GM12878 (cell line): ENCODE measurements around the gene NUP50. TPM values are rescaled to one million over a fixed set of nuclear protein-coding genes. Genes with fewer than 3 reads are reported as not detected.

Experiments used
- ATAC-seq: fragments of 200-7000 bp; cut with Tn5 transposase; 3 replicates; pipeline ENCODE4 v1.9.1; 2020; ENCODE audit warnings: mild to moderate bottlenecking, moderate library complexity
- BruUV-seq: library from RNA; stranded (reverse); fragments of 400-500 nt; replicated peaks from 2 replicates; lab custom pipeline; 2021; lab: Mats Ljungman, UMichigan
- CTCF ChIA-PET: fragments of 300-600 bp; sonication (Branson Sonifier 250); formaldehyde crosslinking; extraction: SDS; loops from one replicate; lab custom pipeline; 2021; ENCODE audit warnings: inconsistent platforms; lab: Yijun Ruan, JAX
- POLR2A ChIA-PET: fragments of 350-600 bp; formaldehyde crosslinking; extraction: SDS; loops from one replicate; lab custom pipeline; 2021; ENCODE audit warnings: inconsistent platforms; lab: Charles Lee
- RAD21 ChIA-PET: fragments of 300-600 bp; sonication (Branson Sonifier 250); formaldehyde crosslinking; loops from one replicate; lab custom pipeline; 2023; ENCODE audit warnings: antibody characterized with exemption; ENCODE audit not compliant: unreplicated experiment; lab: Charles Lee
- SMC1A ChIA-PET: fragments of 300-600 bp; sonication (Branson Sonifier 250); formaldehyde crosslinking; loops from one replicate; lab custom pipeline; 2023; ENCODE audit not compliant: unreplicated experiment, uncharacterized antibody; lab: Charles Lee
- DNase-seq: peaks from one replicate; pipeline ENCODE4 v3.0.0-alpha.2; 2011; ENCODE audit warnings: low read depth, low spot score
- FAIRE-seq: peaks from 3 replicates; lab custom pipeline; 2011; peaks lifted over from hg19 to GRCh38; lab: Jason Lieb, UNC
- H2AFZ ChIP-seq: 2 replicates; pipeline ENCODE4 v1.6.0; 2011; ENCODE audit warnings: low read depth, low read length, control low read depth; ENCODE audit not compliant: control insufficient read depth
- H3K27ac ChIP-seq: 2 replicates; pipeline ENCODE4 v1.5.1; 2011; ENCODE audit warnings: control low read depth; ENCODE audit not compliant: control insufficient read depth, insufficient read depth
- H3K27me3 ChIP-seq, 2 experiments: replicated peaks in 1 of 2; 2 replicates each; pipeline versions ENCODE4 v1.6.0 to v1.6.1; 2011; ENCODE audit warnings: low read length in 1 of 2; ENCODE audit not compliant: control insufficient read depth in 2 of 2, insufficient read depth in 2 of 2
- H3K36me3 ChIP-seq, 2 experiments: 2 replicates each; pipeline ENCODE4 v1.5.1; 2011; ENCODE audit warnings: low read length in 1 of 2; ENCODE audit not compliant: control insufficient read depth in 2 of 2, insufficient read depth in 2 of 2
- H3K4me1 ChIP-seq: 2 replicates; pipeline ENCODE4 v1.6.1; 2011; ENCODE audit warnings: mild to moderate bottlenecking, low read length, moderate library complexity, mixed read lengths; ENCODE audit not compliant: control insufficient read depth, insufficient read depth
- H3K4me2 ChIP-seq: 2 replicates; pipeline ENCODE4 v1.6.0; 2011; ENCODE audit warnings: control low read depth; ENCODE audit not compliant: control insufficient read depth, insufficient read depth
- H3K4me3 ChIP-seq: fragments of 200-600 bp; sonication (generic); 2 replicates; pipeline ENCODE4 v1.5.1; 2016
- H3K79me2 ChIP-seq: 2 replicates; pipeline ENCODE4 v1.6.0; 2011; ENCODE audit warnings: low read length; ENCODE audit not compliant: control insufficient read depth, insufficient read depth
- H3K9ac ChIP-seq: 2 replicates; pipeline ENCODE4 v1.8.0; 2011; ENCODE audit warnings: low read length, control low read depth, mixed read lengths; ENCODE audit not compliant: control insufficient read depth, insufficient read depth
- H3K9me3 ChIP-seq: replicated peaks from 3 replicates; pipeline ENCODE4 v1.5.1; 2011; ENCODE audit warnings: mild to moderate bottlenecking, low read length; ENCODE audit not compliant: control insufficient read depth, insufficient read depth
- H4K20me1 ChIP-seq: 2 replicates; pipeline ENCODE4 v1.6.0; 2011; ENCODE audit not compliant: control insufficient read depth, insufficient read depth
- BCL11A ChIP-seq: IDR thresholded peaks from 2 replicates; pipeline ENCODE4 v1.6.1; 2011; ENCODE audit warnings: low read depth, low read length
- BMI1 ChIP-seq: fragments of 450-650 bp; IDR thresholded peaks from 2 replicates; pipeline ENCODE4 v1.6.1; 2016; ENCODE audit warnings: mild to moderate bottlenecking, moderate library complexity, borderline replicate concordance
- DPF2 ChIP-seq: fragments of 450-650 bp; IDR thresholded peaks from 2 replicates; pipeline ENCODE4 v1.6.1; 2017; ENCODE audit warnings: mild to moderate bottlenecking
- HCFC1 ChIP-seq: fragments of 150-350 bp; IDR thresholded peaks from 2 replicates; pipeline ENCODE4 v1.6.1; 2014; ENCODE audit warnings: low read length
- HDAC2 ChIP-seq: fragments of 200-600 bp; sonication (generic); IDR thresholded peaks from 2 replicates; pipeline ENCODE4 v1.6.1; 2017
- IRF3 ChIP-seq: fragments of 450-650 bp; IDR thresholded peaks from 2 replicates; pipeline ENCODE4 v1.6.1; 2014; ENCODE audit warnings: mild to moderate bottlenecking
- JUND ChIP-seq: IDR thresholded peaks from 2 replicates; pipeline ENCODE4 v1.6.1; 2012; ENCODE audit warnings: low read depth, mild to moderate bottlenecking, low read length, improper control_type of control experiment, moderate library complexity
- MLLT1 ChIP-seq: fragments of 450-650 bp; IDR thresholded peaks from 2 replicates; pipeline ENCODE4 v1.6.1; 2016; ENCODE audit warnings: mild to moderate bottlenecking
- NR2C2 ChIP-seq: IDR thresholded peaks from 2 replicates; pipeline ENCODE4 v1.6.1; 2011; ENCODE audit warnings: borderline replicate concordance, low read depth; ENCODE audit not compliant: control insufficient read depth, insufficient read length
- PKNOX1 ChIP-seq: fragments of 450-650 bp; IDR thresholded peaks from 2 replicates; pipeline ENCODE4 v1.6.1; 2016; ENCODE audit warnings: mild to moderate bottlenecking
- PML ChIP-seq: IDR thresholded peaks from 2 replicates; pipeline ENCODE4 v1.6.1; 2012; ENCODE audit warnings: low read length, inconsistent platforms
- POU2F2 ChIP-seq: IDR thresholded peaks from 3 replicates; pipeline ENCODE4 v1.6.1; 2011; ENCODE audit warnings: low read depth, mild to moderate bottlenecking, low read length, borderline replicate concordance
- RAD51 ChIP-seq: fragments of 450-650 bp; IDR thresholded peaks from 2 replicates; pipeline ENCODE4 v1.6.1; 2016; ENCODE audit warnings: moderate library complexity, mild to moderate bottlenecking, inconsistent platforms
- SMARCA5 ChIP-seq: fragments of 450-650 bp; IDR thresholded peaks from 2 replicates; pipeline ENCODE4 v1.6.1; 2017; ENCODE audit warnings: mild to moderate bottlenecking
- STAT3 ChIP-seq: IDR thresholded peaks from 2 replicates; pipeline ENCODE4 v1.6.1; 2011; ENCODE audit warnings: low read depth, low read length, improper control_type of control experiment
- TARDBP ChIP-seq: IDR thresholded peaks from 2 replicates; pipeline ENCODE4 v1.6.1; 2016; ENCODE audit warnings: borderline replicate concordance
- WRNIP1 ChIP-seq: IDR thresholded peaks from 2 replicates; pipeline ENCODE4 v1.6.1; 2011; ENCODE audit warnings: low read depth, low read length, improper control_type of control experiment, borderline replicate concordance
- YY1 ChIP-seq: IDR thresholded peaks from 2 replicates; pipeline ENCODE4 v1.6.1; 2011; ENCODE audit warnings: low read depth, mild to moderate bottlenecking, low read length
- ZNF622 ChIP-seq: fragments of 450-650 bp; IDR thresholded peaks from 2 replicates; pipeline ENCODE4 v1.6.1; 2017; ENCODE audit warnings: mild to moderate bottlenecking, inconsistent platforms
- WGBS: methylation state at CpG from one replicate; pipeline ENCODE4 v1.1.6; 2016; ENCODE audit warnings: low lambda C conversion rate; ENCODE audit not compliant: insufficient replicate concordance, insufficient coverage; ENCODE audit errors: missing lambda C conversion rate; 5-methylcytosine and 5-hydroxymethylcytosine counted together
- in situ Hi-C: fragments of 300-500 bp; cut with MboI; formaldehyde crosslinking; loops from 9 replicates; pipeline ENCODE4 v1.14.3; 2018; ENCODE audit warnings: mixed read lengths
- intact Hi-C: fragments of 100-400 bp; cut with micrococcal nuclease; formaldehyde crosslinking; loops from one replicate; pipeline ENCODE4 v1.14.2; 2022; ENCODE audit not compliant: unreplicated experiment
- polyA plus RNA-seq, 11 experiments: library from polyadenylated mRNA; depleted of rRNA in 4 of 11; unstranded in 6 of 11; stranded (reverse) in 5 of 11; fragments of >200 nt; fragmentation: Nextera tagmentation in 4 of 11; fragmentation: Illumina TruSeq in 1 of 11; extraction: Ambion mirVana in 4 of 11; extraction: Trizol in 1 of 11; gene quantifications; 1 replicate in 1 of 11; 2 replicates in 10 of 11; pipeline versions ENCODE4 v1.2.1 to v1.2.3, GENCODE V29; 2011 to 2016; ENCODE audit warnings: inconsistent platforms in 2 of 11, missing spikeins in 2 of 11, low read depth in 1 of 11
- total RNA-seq, 4 experiments: library from RNA; depleted of rRNA in 3 of 4; stranded (reverse); fragments of >200 nt in 3 of 4; fragmentation: Illumina TruSeq in 1 of 4; extraction: Trizol in 1 of 4; gene quantifications; 2 replicates each; pipeline versions ENCODE4 v1.2.1 to v1.2.3, GENCODE V29; 2013 to 2021
- TF ChIP-seq, protein P1 (sequence below): IDR thresholded peaks from 2 replicates; pipeline ENCODE4 v1.6.1; 2011; ENCODE audit warnings: low read depth, mild to moderate bottlenecking, low read length, moderate library complexity, borderline replicate concordance; ENCODE audit errors: extremely low read depth

NUP50 gene
- total and polyA plus RNA-seq, 10 of the 15 experiments (the other 5 are each of a cell fraction or from before 2014, with no cell fraction given), result 36.8 to 125 (median 78.8) TPM

DNA sequence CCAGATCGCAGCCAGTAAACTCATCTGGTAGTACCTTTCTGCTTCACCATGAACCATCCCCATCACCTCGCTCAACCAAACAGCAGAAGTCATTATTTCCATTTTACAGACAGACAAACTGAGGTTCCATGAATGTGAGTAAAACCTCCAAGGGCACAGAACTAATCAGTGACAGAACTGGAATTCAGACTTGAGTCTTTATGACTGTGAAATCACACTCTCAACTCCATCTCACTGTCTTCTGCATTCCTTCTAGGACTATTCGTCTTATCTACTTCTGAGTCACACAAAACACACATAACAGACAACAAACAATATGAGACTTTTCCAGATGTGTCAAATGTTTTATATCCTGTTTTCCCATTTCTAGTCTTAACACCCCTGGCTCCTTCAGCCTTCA lies 9.3 kb upstream of the NUP50 start:
- in situ Hi-C loops (no loop called here), intact Hi-C loops (no loop called here)
- no peak overlapping the region for H3K27ac ChIP-seq
- ATAC-seq (no peak), DNase-seq (no peak), FAIRE-seq (no peak)
- no peaks in the 10 kb centered on the region for H3K9me3 ChIP-seq
- no peak overlapping the region for H3K9ac ChIP-seq
- no peak overlapping the region for H3K4me3 ChIP-seq
- ChIA-PET CTCF (interaction anchor here (1.2 kb wide), 1 partner anchor 8 kb away, joined by 4 read pairs; no protein-coding TSS in a partner anchor), RAD21 (no interaction called here), POLR2A (no interaction called here), SMC1A (no interaction called here)
- TF ChIP-seq MLLT1, result no peak
- TF ChIP-seq HCFC1, result no peak
- no peak for TF ChIP-seq NR2C2
- no peak for TF ChIP-seq TARDBP
- TF ChIP-seq, protein P1, sequence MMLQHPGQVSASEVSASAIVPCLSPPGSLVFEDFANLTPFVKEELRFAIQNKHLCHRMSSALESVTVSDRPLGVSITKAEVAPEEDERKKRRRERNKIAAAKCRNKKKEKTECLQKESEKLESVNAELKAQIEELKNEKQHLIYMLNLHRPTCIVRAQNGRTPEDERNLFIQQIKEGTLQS, result no peak
- TF ChIP-seq HDAC2, result no peak
- TF ChIP-seq PML, result no peak
- no peak for TF ChIP-seq ZNF622
- TF ChIP-seq SMARCA5, result no peak
- TF ChIP-seq BCL11A, result no peak
- no peak for TF ChIP-seq BMI1
- no peak for TF ChIP-seq POU2F2
- no peak for TF ChIP-seq STAT3
- TF ChIP-seq WRNIP1, result no peak
- TF ChIP-seq DPF2, result no peak
- TF ChIP-seq YY1, result no peak
- no peak for TF ChIP-seq JUND
- TF ChIP-seq RAD51, result no peak
- no peak for TF ChIP-seq IRF3
- no peak for TF ChIP-seq PKNOX1
- H4K20me1 ChIP-seq, result no peaks in the 10 kb centered on the region
- no TSS peak for BruUV-seq
- WGBS, result 100% methylated on average over 3 of the region's 3 CpGs
- peaks cover 3 to 7% of the 10 kb centered on the region in 2 experiments; a peak in 3 of 4 replicates for H3K36me3 ChIP-seq
- H3K27me3 ChIP-seq, result no peaks in the 10 kb centered on the region
- H3K4me1 ChIP-seq, result no peaks in the 10 kb centered on the region
- H3K79me2 ChIP-seq, result no peaks in the 10 kb centered on the region
- no peak overlapping the region for H2AFZ ChIP-seq
- no peak overlapping the region for H3K4me2 ChIP-seq
